HEK293 (cell line): ENCODE results near the gene CRIM1.

ENCODE experiments used
- CTCF ChIA-PET: fragments of 350-600 bp; formaldehyde crosslinking; extraction: SDS; loops from one replicate; lab custom pipeline; 2021; ENCODE audit warnings: antibody characterized with exemption; lab: Yijun Ruan, JAX
- POLR2A ChIA-PET: fragments of 300-600 bp; formaldehyde crosslinking; extraction: SDS; loops from one replicate; lab custom pipeline; 2020; ENCODE audit warnings: antibody characterized with exemption, inconsistent platforms; lab: Yijun Ruan, JAX
- H3K27ac ChIP-seq: fragments of 200-500 bp; sonication (Bioruptor generic); 2 replicates; pipeline ENCODE4 v1.5.1; 2014; ENCODE audit warnings: low read depth, low read length, control low read depth, inconsistent platforms; ENCODE audit errors: extremely low read depth
- H3K36me3 ChIP-seq, 2 experiments: fragments of 200-500 bp in 1 of 2; sonication (Bioruptor generic) in 1 of 2; 1 replicate in 1 of 2; 2 replicates in 1 of 2; pipeline ENCODE4 v1.5.1; 2014 to 2017; ENCODE audit warnings: inconsistent platforms in 2 of 2, low read length in 2 of 2; ENCODE audit not compliant: control insufficient read depth in 2 of 2, insufficient read depth in 1 of 2
- H3K4me1 ChIP-seq: fragments of 200-500 bp; sonication (Bioruptor generic); 2 replicates; pipeline ENCODE4 v1.5.1; 2014; ENCODE audit warnings: mild to moderate bottlenecking, low read length, inconsistent platforms; ENCODE audit not compliant: control insufficient read depth, insufficient read depth
- H3K4me3 ChIP-seq: 2 replicates; pipeline ENCODE4 v1.5.1; 2011; ENCODE audit warnings: low read depth, mild to moderate bottlenecking, control low read depth, low read length, moderate library complexity
- H3K9me3 ChIP-seq: fragments of 200-500 bp; sonication (Bioruptor generic); 2 replicates; pipeline ENCODE4 v1.5.1; 2014; ENCODE audit warnings: low read depth, low read length, inconsistent platforms; ENCODE audit not compliant: control insufficient read depth, insufficient read depth
- GFI1B ChIP-seq: fragments of 450-650 bp; formaldehyde crosslinking; IDR thresholded peaks from 2 replicates; pipeline ENCODE4 v1.5.1; 2016; ENCODE audit warnings: missing biosample characterization, missing genetic modification characterization
- GLIS2 ChIP-seq: fragments of 450-650 bp; formaldehyde crosslinking; IDR thresholded peaks from 2 replicates; pipeline ENCODE4 v1.5.1; 2016; ENCODE audit warnings: missing biosample characterization, missing genetic modification characterization
- HOXA7 ChIP-seq: sonication (generic); formaldehyde crosslinking; IDR thresholded peaks from 2 replicates; pipeline ENCODE4 v1.8.1; 2022; ENCODE audit warnings: missing genetic modification reagents, borderline replicate concordance
- HOXD13 ChIP-seq: sonication (generic); formaldehyde crosslinking; IDR thresholded peaks from 2 replicates; pipeline ENCODE4 v1.8.0; 2022; ENCODE audit warnings: missing genetic modification reagents, borderline replicate concordance
- KLF1 ChIP-seq: fragments of 450-650 bp; formaldehyde crosslinking; IDR thresholded peaks from 2 replicates; pipeline ENCODE4 v1.5.1; 2016; ENCODE audit warnings: missing biosample characterization, missing genetic modification characterization
- ZFP37 ChIP-seq: fragments of 450-650 bp; formaldehyde crosslinking; IDR thresholded peaks from 2 replicates; pipeline ENCODE4 v1.5.1; 2016; ENCODE audit warnings: missing biosample characterization, missing genetic modification characterization
- ZIC2 ChIP-seq: fragments of 450-650 bp; formaldehyde crosslinking; IDR thresholded peaks from 2 replicates; pipeline ENCODE4 v1.5.1; 2016; ENCODE audit warnings: missing biosample characterization, missing genetic modification characterization
- ZNF112 ChIP-seq: fragments of 450-650 bp; formaldehyde crosslinking; IDR thresholded peaks from 2 replicates; pipeline ENCODE4 v1.5.0; 2017; ENCODE audit warnings: missing biosample characterization, missing genetic modification characterization
- ZNF121 ChIP-seq: fragments of 450-650 bp; formaldehyde crosslinking; IDR thresholded peaks from 2 replicates; pipeline ENCODE4 v1.5.1; 2016; ENCODE audit warnings: missing biosample characterization, missing genetic modification characterization
- ZNF138 ChIP-seq: fragments of 450-650 bp; formaldehyde crosslinking; IDR thresholded peaks from 2 replicates; pipeline ENCODE4 v1.5.1; 2016; ENCODE audit warnings: missing biosample characterization, missing genetic modification characterization, borderline replicate concordance
- ZNF140 ChIP-seq: fragments of 450-650 bp; formaldehyde crosslinking; IDR thresholded peaks from 2 replicates; pipeline ENCODE4 v1.5.1; 2016; ENCODE audit warnings: missing biosample characterization, missing genetic modification characterization
- ZNF169 ChIP-seq: fragments of 450-650 bp; formaldehyde crosslinking; IDR thresholded peaks from 2 replicates; pipeline ENCODE4 v1.5.1; 2016; ENCODE audit warnings: missing biosample characterization, missing genetic modification characterization
- ZNF274 ChIP-seq, 2 experiments: fragments of 200-500 bp in 1 of 2; fragments of 450-650 bp in 1 of 2; sonication (Bioruptor generic) in 1 of 2; formaldehyde crosslinking in 1 of 2; IDR thresholded peaks; 2 replicates each; pipeline versions ENCODE4 v1.5.1 to v1.6.1; 2014 to 2016; ENCODE audit warnings: borderline replicate concordance in 1 of 2, inconsistent platforms in 1 of 2, low read length in 1 of 2, missing biosample characterization in 1 of 2, missing genetic modification characterization in 1 of 2
- ZNF335 ChIP-seq: fragments of 450-650 bp; formaldehyde crosslinking; conservative IDR thresholded peaks from 2 replicates; pipeline ENCODE4 v1.5.1; 2016; ENCODE audit warnings: missing biosample characterization, missing genetic modification characterization
- ZNF341 ChIP-seq: fragments of 450-650 bp; formaldehyde crosslinking; IDR thresholded peaks from 2 replicates; pipeline ENCODE4; 2016; ENCODE audit warnings: low read depth, missing biosample characterization, missing genetic modification characterization
- ZNF350 ChIP-seq: fragments of 450-650 bp; formaldehyde crosslinking; IDR thresholded peaks from 2 replicates; pipeline ENCODE4 v1.5.0; 2017; ENCODE audit warnings: missing biosample characterization, mild to moderate bottlenecking, missing genetic modification characterization
- ZNF366 ChIP-seq: fragments of 450-650 bp; formaldehyde crosslinking; conservative IDR thresholded peaks from 2 replicates; pipeline ENCODE4 v1.5.1; 2016; ENCODE audit warnings: missing biosample characterization, missing genetic modification characterization
- ZNF629 ChIP-seq: fragments of 450-650 bp; formaldehyde crosslinking; IDR thresholded peaks from 2 replicates; pipeline ENCODE4 v1.5.1; 2017; ENCODE audit warnings: missing biosample characterization, missing genetic modification characterization
- ZNF785 ChIP-seq: fragments of 450-650 bp; formaldehyde crosslinking; IDR thresholded peaks from 2 replicates; pipeline ENCODE4 v1.5.1; 2016; ENCODE audit warnings: missing biosample characterization, missing genetic modification characterization
- ZNF792 ChIP-seq: fragments of 450-650 bp; formaldehyde crosslinking; IDR thresholded peaks from 2 replicates; pipeline ENCODE4 v1.5.1; 2016; ENCODE audit warnings: missing biosample characterization, missing genetic modification characterization
- TF ChIP-seq, protein P1 (sequence below): fragments of 450-650 bp; formaldehyde crosslinking; optimal IDR thresholded peaks from 2 replicates; pipeline ENCODE3; 2016; ENCODE audit warnings: missing biosample characterization, mild to moderate bottlenecking, missing genetic modification characterization
- TF ChIP-seq, protein P2 (sequence below): fragments of 450-650 bp; formaldehyde crosslinking; IDR thresholded peaks from 2 replicates; pipeline ENCODE4; 2016; ENCODE audit warnings: missing biosample characterization, missing genetic modification characterization
- TF ChIP-seq, protein P3 (sequence below): fragments of 450-650 bp; formaldehyde crosslinking; IDR thresholded peaks from 2 replicates; pipeline ENCODE4 v1.5.1; 2016; ENCODE audit warnings: missing biosample characterization, missing genetic modification characterization

Gene CRIM1

GRCh38 chr2:36385603-36386002 is 30.0 kb downstream of the CRIM1 start:
- Histone ChIP-seq H3K4me1 (peaks cover 3% of the 10 kb centered on the region; the same call in 1 of the 2 replicates), H3K4me3 (no peak overlapping the region), H3K27ac (no peak overlapping the region), H3K36me3 (no peaks in the 10 kb centered on the region)
- POLR2A ChIA-PET, result interaction anchor here (0.8 kb wide), 1 partner anchor 11 kb away, joined by 3 read pairs; no protein-coding TSS in a partner anchor
- TF ChIP-seq, protein P1, sequence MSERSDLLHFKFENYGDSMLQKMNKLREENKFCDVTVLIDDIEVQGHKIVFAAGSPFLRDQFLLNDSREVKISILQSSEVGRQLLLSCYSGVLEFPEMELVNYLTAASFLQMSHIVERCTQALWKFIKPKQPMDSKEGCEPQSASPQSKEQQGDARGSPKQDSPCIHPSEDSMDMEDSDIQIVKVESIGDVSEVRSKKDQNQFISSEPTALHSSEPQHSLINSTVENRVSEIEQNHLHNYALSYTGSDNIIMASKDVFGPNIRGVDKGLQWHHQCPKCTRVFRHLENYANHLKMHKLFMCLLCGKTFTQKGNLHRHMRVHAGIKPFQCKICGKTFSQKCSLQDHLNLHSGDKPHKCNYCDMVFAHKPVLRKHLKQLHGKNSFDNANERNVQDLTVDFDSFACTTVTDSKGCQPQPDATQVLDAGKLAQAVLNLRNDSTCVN (tag by site-specific recombination), result no peak
- no peak for TF ChIP-seq HOXA7
- TF ChIP-seq ZNF341 (tag by site-specific recombination), result no peak
- TF ChIP-seq ZNF274 (IDR thresholded peaks at IDR 0.05; ENCODE audit: low read length), result no peak
- TF ChIP-seq ZNF274 (tag by site-specific recombination; IDR thresholded peaks at IDR 0.05; ENCODE audit: borderline replicate concordance), result no peak
- no peak for TF ChIP-seq ZFP37 (tag by site-specific recombination)
- TF ChIP-seq ZNF350 (tag by site-specific recombination), result no peak
- TF ChIP-seq ZNF629 (tag by site-specific recombination), result no peak
- TF ChIP-seq ZNF121 (tag by site-specific recombination), result no peak
- TF ChIP-seq, all 188 proteins: peak for 0
- CTCF ChIA-PET, result interaction anchor here (0.7 kb wide), 1 partner anchor 109 kb away, joined by 3 read pairs; no protein-coding TSS in a partner anchor
- no peaks in the 10 kb centered on the region for H3K9me3 ChIP-seq

- H3K36me3 ChIP-seq, result no peaks in the 10 kb centered on the region
- ChIA-PET CTCF (interaction anchor here (0.7 kb wide), 1 partner anchor 11 kb away, joined by 3 read pairs; no protein-coding TSS in a partner anchor), POLR2A (no interaction called here)
- H3K4me1 ChIP-seq, result peaks cover 3% of the 10 kb centered on the region; the same call in 1 of the 2 replicates
- TF ChIP-seq, protein P2, sequence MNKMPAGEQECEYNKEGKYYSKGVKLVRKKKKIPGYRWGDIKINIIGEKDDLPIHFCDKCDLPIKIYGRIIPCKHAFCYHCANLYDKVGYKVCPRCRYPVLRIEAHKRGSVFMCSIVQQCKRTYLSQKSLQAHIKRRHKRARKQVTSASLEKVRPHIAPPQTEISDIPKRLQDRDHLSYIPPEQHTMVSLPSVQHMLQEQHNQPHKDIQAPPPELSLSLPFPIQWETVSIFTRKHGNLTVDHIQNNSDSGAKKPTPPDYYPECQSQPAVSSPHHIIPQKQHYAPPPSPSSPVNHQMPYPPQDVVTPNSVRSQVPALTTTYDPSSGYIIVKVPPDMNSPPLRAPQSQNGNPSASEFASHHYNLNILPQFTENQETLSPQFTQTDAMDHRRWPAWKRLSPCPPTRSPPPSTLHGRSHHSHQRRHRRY, result no peak
- no peak for TF ChIP-seq ZNF366 (tag by site-specific recombination)
- TF ChIP-seq ZNF112 (tag by site-specific recombination), result no peak
- no peak for TF ChIP-seq ZIC2 (tag by site-specific recombination)
- TF ChIP-seq ZNF274 (IDR thresholded peaks at IDR 0.05; ENCODE audit: low read length), result no peak
- no peak for TF ChIP-seq ZNF274 (tag by site-specific recombination; IDR thresholded peaks at IDR 0.05; ENCODE audit: borderline replicate concordance)
- TF ChIP-seq ZNF785 (tag by site-specific recombination), result no peak
- TF ChIP-seq, protein P3, sequence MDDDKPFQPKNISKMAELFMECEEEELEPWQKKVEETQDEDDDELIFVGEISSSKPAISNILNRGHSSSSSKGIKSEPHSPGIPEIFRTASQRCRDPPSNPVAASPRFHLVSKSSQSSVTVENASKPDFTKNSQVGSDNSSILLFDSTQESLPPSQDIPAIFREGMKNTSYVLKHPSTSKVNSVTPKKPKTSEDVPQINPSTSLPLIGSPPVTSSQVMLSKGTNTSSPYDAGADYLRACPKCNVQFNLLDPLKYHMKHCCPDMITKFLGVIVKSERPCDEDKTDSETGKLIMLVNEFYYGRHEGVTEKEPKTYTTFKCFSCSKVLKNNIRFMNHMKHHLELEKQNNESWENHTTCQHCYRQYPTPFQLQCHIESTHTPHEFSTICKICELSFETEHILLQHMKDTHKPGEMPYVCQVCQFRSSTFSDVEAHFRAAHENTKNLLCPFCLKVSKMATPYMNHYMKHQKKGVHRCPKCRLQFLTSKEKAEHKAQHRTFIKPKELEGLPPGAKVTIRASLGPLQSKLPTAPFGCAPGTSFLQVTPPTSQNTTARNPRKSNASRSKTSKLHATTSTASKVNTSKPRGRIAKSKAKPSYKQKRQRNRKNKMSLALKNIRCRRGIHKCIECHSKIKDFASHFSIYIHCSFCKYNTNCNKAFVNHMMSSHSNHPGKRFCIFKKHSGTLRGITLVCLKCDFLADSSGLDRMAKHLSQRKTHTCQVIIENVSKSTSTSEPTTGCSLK (tag by site-specific recombination), result no peak
- H3K27ac ChIP-seq, result no peak overlapping the region
- H3K4me3 ChIP-seq, result no peak overlapping the region
- H3K9me3 ChIP-seq, result no peaks in the 10 kb centered on the region
Measured at GRCh38 chr2:36387258-36387916, 31.8 kb downstream of the CRIM1 start.

GRCh38 chr2:36388472-36388871 is 32.9 kb downstream of the CRIM1 start:
- no peaks in the 10 kb centered on the region for H3K36me3 ChIP-seq
- POLR2A ChIA-PET, result no interaction called here
- H3K27ac ChIP-seq, result no peak overlapping the region
- CTCF ChIA-PET, result no interaction called here
- H3K4me1 ChIP-seq, result peaks cover 3% of the 10 kb centered on the region; the same call in 1 of the 2 replicates
- H3K4me3 ChIP-seq, result no peak overlapping the region
- no peaks in the 10 kb centered on the region for H3K9me3 ChIP-seq
- TF ChIP-seq ZNF169 (tag by site-specific recombination) (no peak), ZNF792 (no peak), KLF1 (tag by site-specific recombination) (no peak), ZNF335 (tag by site-specific recombination) (no peak), GFI1B (tag by site-specific recombination) (no peak), GLIS2 (no peak), HOXD13 (CRISPR knock-in tag) (no peak), ZNF140 (tag by site-specific recombination) (no peak), ZNF138 (tag by site-specific recombination) (no peak)
